H1 (cell line): ENCODE measurements around the gene CPEB1. TPM values are rescaled to one million over a fixed set of nuclear protein-coding genes. Genes with fewer than 3 reads are reported as not detected.

Source experiments
- CTCF ChIA-PET: fragments of 300-600 bp; sonication (Branson Sonifier 250); formaldehyde crosslinking; loops from one replicate; lab custom pipeline; 2021; ENCODE audit not compliant: partially characterized antibody; lab: Charles Lee
- POLR2A ChIA-PET: fragments of 300-600 bp; sonication (Branson Sonifier 250); formaldehyde crosslinking; loops from one replicate; lab custom pipeline; 2021; ENCODE audit warnings: inconsistent platforms; ENCODE audit not compliant: partially characterized antibody; lab: Charles Lee
- DNase-seq, 2 experiments: peaks; one replicate each; pipeline versions ENCODE4 v3.0.0 to v3.0.0-alpha.2; 2010 to 2022; ENCODE audit warnings: low spot score in 2 of 2, low read depth in 1 of 2, mixed read lengths in 1 of 2
- FAIRE-seq: peaks from 2 replicates; lab custom pipeline; 2011; peaks lifted over from hg19 to GRCh38; lab: Jason Lieb, UNC
- H2AFZ ChIP-seq: 2 replicates; pipeline ENCODE4 v1.8.1; 2012; ENCODE audit warnings: low read length, inconsistent platforms
- H2AK5ac ChIP-seq: 2 replicates; pipeline ENCODE4 v1.6.1; 2013; ENCODE audit warnings: low read depth, low read length
- H2BK120ac ChIP-seq: replicated peaks from 2 replicates; pipeline ENCODE3; 2013; ENCODE audit warnings: low read depth, low read length, inconsistent platforms
- H2BK12ac ChIP-seq: 2 replicates; pipeline ENCODE4 v1.6.1; 2013; ENCODE audit warnings: low read depth, low read length
- H2BK15ac ChIP-seq: 2 replicates; pipeline ENCODE4 v1.6.1; 2013; ENCODE audit warnings: low read length
- H2BK20ac ChIP-seq: 2 replicates; pipeline ENCODE4 v1.6.1; 2013; ENCODE audit warnings: low read length
- H2BK5ac ChIP-seq: 2 replicates; pipeline ENCODE4 v1.6.1; 2013; ENCODE audit warnings: low read depth, low read length
- H3K14ac ChIP-seq: 2 replicates; pipeline ENCODE4 v1.6.1; 2013; ENCODE audit warnings: inconsistent platforms; ENCODE audit not compliant: insufficient read length
- H3K18ac ChIP-seq: 2 replicates; pipeline ENCODE4 v1.6.1; 2013; ENCODE audit warnings: low read length; ENCODE audit errors: extremely low read depth
- H3K23ac ChIP-seq: 2 replicates; pipeline ENCODE4 v1.6.1; 2013; ENCODE audit warnings: inconsistent platforms; ENCODE audit not compliant: insufficient read length
- H3K23me2 ChIP-seq: 2 replicates; pipeline ENCODE4 v1.6.1; 2013; ENCODE audit warnings: low read depth, low read length
- H3K27ac ChIP-seq: 2 replicates; pipeline ENCODE4 v1.6.1; 2011; ENCODE audit warnings: low read depth, low read length, inconsistent platforms
- H3K27me3 ChIP-seq, 4 experiments: replicated peaks in 1 of 4; 1 replicate in 1 of 4; 2 replicates in 3 of 4; pipeline versions ENCODE4 v1.6.1 to v1.8.1; 2011 to 2013; ENCODE audit warnings: low read length in 3 of 4, mild to moderate bottlenecking in 3 of 4, inconsistent platforms in 2 of 4, mixed read lengths in 2 of 4, moderate library complexity in 1 of 4; ENCODE audit not compliant: control insufficient read depth in 3 of 4, insufficient read depth in 3 of 4; ENCODE audit errors: extremely low read depth in 1 of 4
- H3K36me3 ChIP-seq, 4 experiments: 2 replicates each; pipeline versions ENCODE4 v1.6.1 to v1.8.1; 2011 to 2013; ENCODE audit warnings: mild to moderate bottlenecking in 4 of 4, low read length in 3 of 4, moderate library complexity in 2 of 4, control low read depth in 1 of 4, inconsistent platforms in 1 of 4; ENCODE audit not compliant: insufficient read depth in 4 of 4, control insufficient read depth in 2 of 4
- H3K4ac ChIP-seq: replicated peaks from 2 replicates; pipeline ENCODE3; 2013; ENCODE audit warnings: low read length, low read depth, mixed read lengths, inconsistent platforms; ENCODE audit not compliant: insufficient read length
- H3K4me1 ChIP-seq, 4 experiments: replicated peaks in 1 of 4; 1 replicate in 1 of 4; 2 replicates in 3 of 4; pipeline versions ENCODE4 v1.6.1 to v1.8.1; 2011 to 2013; ENCODE audit warnings: low read length in 3 of 4, inconsistent platforms in 2 of 4, mixed read lengths in 1 of 4; ENCODE audit not compliant: insufficient read depth in 4 of 4, control insufficient read depth in 3 of 4
- H3K4me2 ChIP-seq, 2 experiments: 2 replicates each; pipeline versions ENCODE4 v1.6.1 to v1.8.1; 2011 to 2013; ENCODE audit warnings: low read depth in 2 of 2, low read length in 2 of 2, control low read depth in 1 of 2, inconsistent platforms in 1 of 2, mild to moderate bottlenecking in 1 of 2; ENCODE audit not compliant: insufficient read depth in 1 of 2
- H3K4me3 ChIP-seq, 4 experiments: fragments of 200-600, 300-600 bp in 1 of 4; sonication (generic), shearing (Covaris generic), sonication (Bioruptor Twin) in 1 of 4; 2 replicates each; pipeline versions ENCODE4 v1.5.1 to v1.8.1; 2011 to 2016; ENCODE audit warnings: low read length in 4 of 4, low read depth in 3 of 4, control low read depth in 2 of 4, inconsistent platforms in 2 of 4, mild to moderate bottlenecking in 2 of 4, mixed read lengths in 1 of 4, moderate library complexity in 1 of 4; ENCODE audit not compliant: insufficient read depth in 2 of 4; ENCODE audit errors: extremely low read depth in 1 of 4
- H3K56ac ChIP-seq: replicated peaks from 2 replicates; pipeline ENCODE3; 2013; ENCODE audit warnings: low read depth, mild to moderate bottlenecking, mixed read lengths, low read length, inconsistent platforms; ENCODE audit not compliant: insufficient read length
- H3K79me1 ChIP-seq: 2 replicates; pipeline ENCODE4 v1.6.1; 2013; ENCODE audit warnings: low read depth, low read length, control low read depth
- H3K79me2 ChIP-seq, 2 experiments: 2 replicates each; pipeline versions ENCODE4 v1.6.1 to v1.8.1; 2012 to 2013; ENCODE audit warnings: low read length in 2 of 2, mild to moderate bottlenecking in 2 of 2, inconsistent platforms in 1 of 2; ENCODE audit not compliant: insufficient read depth in 2 of 2, control insufficient read depth in 1 of 2
- H3K9ac ChIP-seq, 4 experiments: replicated peaks in 1 of 4; 1 replicate in 1 of 4; 2 replicates in 3 of 4; pipeline versions ENCODE4 v1.6.1 to v1.8.1; 2011 to 2013; ENCODE audit warnings: low read depth in 3 of 4, low read length in 3 of 4, control low read depth in 2 of 4, mild to moderate bottlenecking in 2 of 4, moderate library complexity in 2 of 4, inconsistent platforms in 1 of 4; ENCODE audit errors: extremely low read depth in 1 of 4
- H3K9me3 ChIP-seq, 2 experiments: 2 replicates each; pipeline versions ENCODE4 v1.6.1 to v1.8.1; 2012 to 2013; ENCODE audit warnings: mild to moderate bottlenecking in 2 of 2, moderate library complexity in 2 of 2, control low read depth in 1 of 2, inconsistent platforms in 1 of 2, low read depth in 1 of 2, low read length in 1 of 2, mixed read lengths in 1 of 2; ENCODE audit not compliant: insufficient read depth in 2 of 2
- H4K20me1 ChIP-seq, 2 experiments: replicated peaks in 1 of 2; 2 replicates each; pipeline versions ENCODE3 to v1.8.1; 2011 to 2013; ENCODE audit warnings: inconsistent platforms in 2 of 2, low read length in 2 of 2, mild to moderate bottlenecking in 1 of 2; ENCODE audit not compliant: insufficient read depth in 2 of 2, control insufficient read depth in 1 of 2
- H4K5ac ChIP-seq: 2 replicates; pipeline ENCODE4 v1.6.1; 2013; ENCODE audit warnings: low read length, low read depth, mixed read lengths, inconsistent platforms; ENCODE audit not compliant: insufficient read length
- H4K8ac ChIP-seq: 2 replicates; pipeline ENCODE4 v1.8.0; 2013; ENCODE audit warnings: mild to moderate bottlenecking, moderate library complexity, low read length, inconsistent platforms; ENCODE audit not compliant: insufficient read depth; ENCODE audit errors: extremely low read depth
- H4K91ac ChIP-seq: replicated peaks from 2 replicates; pipeline ENCODE3; 2013; ENCODE audit warnings: low read length, mixed read lengths, inconsistent platforms; ENCODE audit not compliant: insufficient read length
- CBX8 ChIP-seq: fragments of 300-800, 300-1000 bp; sonication (generic); IDR thresholded peaks from 2 replicates; pipeline ENCODE4 v1.7.1; 2016; ENCODE audit warnings: low read depth, low read length, borderline replicate concordance
- EP300 ChIP-seq, 2 experiments: IDR thresholded peaks; 1 replicate in 1 of 2; 2 replicates in 1 of 2; pipeline ENCODE4 v1.6.1; 2011 to 2012; ENCODE audit warnings: low read depth in 2 of 2, low read length in 2 of 2, mild to moderate bottlenecking in 2 of 2, borderline replicate concordance in 1 of 2, inconsistent platforms in 1 of 2, moderate library complexity in 1 of 2
- JUND ChIP-seq: IDR thresholded peaks from 2 replicates; pipeline ENCODE4 v1.6.1; 2011; ENCODE audit warnings: mild to moderate bottlenecking, improper control_type of control experiment, low read length
- RAD21 ChIP-seq, 2 experiments: IDR thresholded peaks in 1 of 2; conservative IDR thresholded peaks in 1 of 2; 2 replicates each; pipeline ENCODE4 v1.6.1; 2011; ENCODE audit warnings: low read depth in 2 of 2, low read length in 2 of 2, improper control_type of control experiment in 1 of 2, inconsistent platforms in 1 of 2, mild to moderate bottlenecking in 1 of 2, moderate library complexity in 1 of 2
- SAP30 ChIP-seq: fragments of 300-600 bp; sonication (generic); IDR thresholded peaks from 2 replicates; pipeline ENCODE4 v1.7.1; 2012; ENCODE audit warnings: low read length, moderate library complexity, mild to moderate bottlenecking, inconsistent platforms; ENCODE audit not compliant: insufficient read depth, insufficient replicate concordance
- SIRT6 ChIP-seq: IDR thresholded peaks from one replicate; pipeline ENCODE4 v1.7.1; 2012; ENCODE audit warnings: low read length, inconsistent platforms
- SIX5 ChIP-seq: IDR thresholded peaks from 2 replicates; pipeline ENCODE4 v1.6.1; 2011; ENCODE audit warnings: mild to moderate bottlenecking, low read depth, low read length
- SP1 ChIP-seq: IDR thresholded peaks from 2 replicates; pipeline ENCODE4 v1.6.1; 2011; ENCODE audit warnings: low read depth, low read length
- WGBS, 2 experiments: shearing (Covaris generic) in 1 of 2; methylation state at CpG; one replicate each; pipeline versions ENCODE4 v1.1.6 to v1.1.7; 2013 to 2015; ENCODE audit warnings: low lambda C conversion rate in 2 of 2, mixed read lengths in 2 of 2, inconsistent platforms in 1 of 2, low coverage in 1 of 2, missing lambda C conversion rate in 1 of 2; ENCODE audit not compliant: insufficient replicate concordance in 2 of 2, insufficient coverage in 1 of 2, insufficient read length in 1 of 2; ENCODE audit errors: extremely low coverage in 1 of 2, missing lambda C conversion rate in 1 of 2; 5-methylcytosine and 5-hydroxymethylcytosine counted together
- polyA plus RNA-seq, 7 experiments: library from polyadenylated mRNA; depleted of rRNA in 3 of 7; stranded (reverse) in 5 of 7; unstranded in 2 of 7; fragments of >200 nt in 5 of 7; fragments of 200-250 nt in 2 of 7; gene quantifications; 1 replicate in 5 of 7; 2 replicates in 1 of 7; 4 replicates in 1 of 7; pipeline versions ENCODE4 v1.2.1 to v1.2.3, GENCODE V29; 2011 to 2013; ENCODE audit warnings: missing spikeins in 2 of 7, mixed read lengths in 2 of 7
- total RNA-seq: library from RNA; stranded (reverse); fragmentation: NEBNext Ultra II Directional; extraction: Animal tissue kit (Norgen Biotek cat#: 25700); gene quantifications from 2 replicates; pipeline ENCODE4 v1.2.1, GENCODE V29; 2021
- TF ChIP-seq, protein P1 (sequence below): IDR thresholded peaks from 2 replicates; pipeline ENCODE4 v1.6.1; 2012; ENCODE audit warnings: inconsistent platforms

The CPEB1 gene
- total and polyA plus RNA-seq, 2 of the 8 experiments (the other 6 are each of a cell fraction or from before 2014, with no cell fraction given), result 4.4 to 4.5 TPM

DNA sequence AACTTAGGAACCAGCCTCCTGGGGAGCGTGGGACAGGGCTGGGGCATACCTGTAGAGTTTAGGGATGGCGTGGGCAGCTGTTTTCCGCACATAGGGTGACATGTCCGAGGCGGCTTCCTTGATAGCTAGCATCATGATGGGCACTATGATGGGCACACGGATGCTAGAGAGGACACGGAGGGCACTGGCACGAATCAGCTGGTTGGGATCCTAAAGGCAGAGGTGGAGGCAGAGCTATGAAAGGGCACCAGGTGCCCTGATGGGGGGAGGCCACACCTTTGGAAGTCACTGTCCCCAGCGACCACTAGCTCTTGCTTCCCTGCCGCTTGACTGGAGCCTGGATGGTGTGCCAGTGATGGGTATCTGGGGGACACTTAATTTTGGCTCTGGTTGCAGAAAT lies 34.2 kb upstream of the CPEB1 start:
- Histone ChIP-seq H3K4me3 (peak overlapping the region; percentile 54 to 76 (median 67); a peak in 6 of 8 replicates), H3K4ac (peak overlapping the region; percentile 8), H2BK20ac (no peak overlapping the region), H3K27ac (no peak overlapping the region; the same call in 1 of the 2 replicates), H2AFZ (0 out of 2 replicates have a peak overlapping the region, but pooled peaks have one; percentile 47), H4K20me1 (no peaks in the 10 kb centered on the region), H4K91ac (peak overlapping the region; percentile 87), H3K18ac (peak overlapping the region; percentile 85; the same call in 1 of the 2 replicates), H3K36me3 (no peaks in the 10 kb centered on the region), H3K4me1 (peaks cover 0 to 8% (median 3%) of the 10 kb centered on the region in 4 experiments; a peak in 4 of 7 replicates), H3K9me3 (no peaks in the 10 kb centered on the region), H3K23me2 (peaks cover 15% of the 10 kb centered on the region; the same call in 1 of the 2 replicates), H3K79me1 (no peaks in the 10 kb centered on the region), H3K9ac (peak overlapping the region in 1 of 4 experiments; percentile 82; a peak in 1 of 7 replicates), H2BK5ac (peak overlapping the region; percentile 84; the same call in 1 of the 2 replicates), H2BK15ac (peak overlapping the region; percentile 25; the same call in 1 of the 2 replicates), H4K8ac (peak overlapping the region; percentile 94), H3K14ac (no peak overlapping the region), H2BK12ac (peak overlapping the region; percentile 75; the same call in 1 of the 2 replicates), H2AK5ac (peak overlapping the region; percentile 33), H3K4me2 (peak overlapping the region; percentile 92 to 97), H3K23ac (no peak overlapping the region), H2BK120ac (no peak overlapping the region), H3K79me2 (no peaks in the 10 kb centered on the region), H4K5ac (peak overlapping the region; percentile 76), H3K27me3 (peaks cover 0 to 10% (median 3%) of the 10 kb centered on the region in 4 experiments; a peak in 4 of 7 replicates), H3K56ac (peak overlapping the region; percentile 28)
- 91% methylated on average over 10 of the region's 10 CpGs; no CpG with 5 or more reads in 1 of the 2 experiments for WGBS, 2 experiments
- CTCF ChIA-PET, result interaction anchor here (0.7 to 1.5 kb wide), 13 partner anchors 8 to 316 kb away, joined by 3 to 6 read pairs (median 4); partner anchors contain the start of gene CPEB1
- no peak for FAIRE-seq
- POLR2A ChIA-PET, result interaction anchor here (1.0 to 3.1 kb wide), 12 partner anchors 10 to 149 kb away, joined by 3 to 15 read pairs (median 6); partner anchors contain the start of genes AP3B2 and RPS17
- no peak for DNase-seq
- TF ChIP-seq EP300 (IDR thresholded peaks at IDR 0.05; ENCODE audit: borderline replicate concordance in 1 of 2, low read depth in 2 of 2, low read length in 2 of 2) (no peak), SIRT6 (no peak), SP1 (no peak), SAP30 (no peak), CBX8 (no peak), SIX5 (no peak), JUND (no peak), RAD21 (IDR thresholded peaks at IDR 0.05 in 1 of 2, conservative IDR thresholded peaks at IDR 0.05 in 1 of 2; ENCODE audit: low read depth in 2 of 2, low read length in 2 of 2) (no peak)
- TF ChIP-seq, protein P1, sequence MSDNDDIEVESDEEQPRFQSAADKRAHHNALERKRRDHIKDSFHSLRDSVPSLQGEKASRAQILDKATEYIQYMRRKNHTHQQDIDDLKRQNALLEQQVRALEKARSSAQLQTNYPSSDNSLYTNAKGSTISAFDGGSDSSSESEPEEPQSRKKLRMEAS, result no peak
